PC-3 (cell line): ENCODE results near the gene AK8. TPM values are rescaled to one million over a fixed set of nuclear protein-coding genes. Genes with fewer than 3 reads are reported as not detected.

ENCODE experiments used
- ATAC-seq: fragments of 200-7000 bp; cut with Tn5 transposase; 2 replicates; pipeline ENCODE4 v1.9.1; 2020; ENCODE audit warnings: mild to moderate bottlenecking, moderate library complexity
- BruUV-seq: library from RNA; stranded (reverse); fragments of 400-500 nt; replicated peaks from 2 replicates; lab custom pipeline; 2021; lab: Mats Ljungman, UMichigan
- CTCF ChIA-PET: fragments of 300-600 bp; sonication (Branson Sonifier 250); formaldehyde crosslinking; loops from one replicate; lab custom pipeline; 2022; ENCODE audit warnings: antibody characterized with exemption; lab: Charles Lee
- POLR2A ChIA-PET: fragments of 300-600 bp; sonication (Branson Sonifier 250); formaldehyde crosslinking; loops from one replicate; lab custom pipeline; 2022; ENCODE audit warnings: antibody characterized with exemption; ENCODE audit not compliant: unreplicated experiment; lab: Charles Lee
- DNase-seq: peaks from one replicate; pipeline ENCODE4 v3.0.0-alpha.2; 2015
- H2AFZ ChIP-seq: fragments of 300-600 bp; sonication (generic); 2 replicates; pipeline ENCODE4 v1.6.0; 2016; ENCODE audit warnings: antibody characterized with exemption, low read length
- H3F3A ChIP-seq: fragments of 300-600 bp; sonication (generic); one replicate; pipeline ENCODE4 v1.6.0; 2017; ENCODE audit warnings: antibody characterized with exemption, low read length, control low read depth, mild to moderate bottlenecking; ENCODE audit not compliant: unreplicated experiment
- H3K27ac ChIP-seq: fragments of 300-600 bp; sonication (generic); 2 replicates; pipeline ENCODE4 v1.5.1; 2016; ENCODE audit warnings: mild to moderate bottlenecking, low read length
- H3K27me3 ChIP-seq: fragments of 300-600 bp; sonication (generic); 2 replicates; pipeline ENCODE4 v1.6.1; 2016; ENCODE audit warnings: low read length, mixed read lengths
- H3K36me3 ChIP-seq: fragments of 300-600 bp; sonication (generic); 2 replicates; pipeline ENCODE4 v1.6.1; 2016; ENCODE audit warnings: low read depth, mixed run types, low read length, mixed read lengths
- H3K4me1 ChIP-seq: fragments of 300-600 bp; sonication (generic); 2 replicates; pipeline ENCODE4 v1.5.1; 2016; ENCODE audit warnings: low read length; ENCODE audit not compliant: insufficient read depth
- H3K4me2 ChIP-seq: fragments of 300-600 bp; sonication (generic); 2 replicates; pipeline ENCODE4 v1.6.0; 2016; ENCODE audit warnings: low read length
- H3K4me3 ChIP-seq: fragments of 300-600 bp; sonication (generic); 2 replicates; pipeline ENCODE4 v1.5.1; 2016; ENCODE audit warnings: mild to moderate bottlenecking, low read length, mixed read lengths
- H3K79me2 ChIP-seq: fragments of 300-600 bp; sonication (generic); 2 replicates; pipeline ENCODE4 v1.6.1; 2017; ENCODE audit warnings: low read length, mixed read lengths
- H3K9ac ChIP-seq: fragments of 300-600 bp; sonication (generic); 2 replicates; pipeline ENCODE4 v1.6.0; 2016; ENCODE audit warnings: mild to moderate bottlenecking, low read length
- H3K9me2 ChIP-seq: fragments of 300-600 bp; sonication (generic); replicated peaks from 2 replicates; pipeline ENCODE4 v1.6.1; 2016; ENCODE audit warnings: mixed run types, low read length, mixed read lengths
- H3K9me3 ChIP-seq: fragments of 300-600 bp; sonication (generic); 2 replicates; pipeline ENCODE4 v1.6.1; 2016; ENCODE audit warnings: low read length, mixed read lengths
- H4K20me1 ChIP-seq: fragments of 300-600 bp; sonication (generic); 2 replicates; pipeline ENCODE4 v1.6.1; 2016; ENCODE audit warnings: low read length, mixed read lengths
- EZH2 ChIP-seq: fragments of 300-600 bp; sonication (generic); IDR thresholded peaks from one replicate; pipeline ENCODE4 v1.6.1; 2017; ENCODE audit warnings: antibody characterized with exemption, mild to moderate bottlenecking, low read length; ENCODE audit not compliant: unreplicated experiment
- EZH2phosphoT487 ChIP-seq: fragments of 300-600 bp; sonication (generic); IDR thresholded peaks from 2 replicates; pipeline ENCODE4 v1.6.1; 2018; ENCODE audit warnings: mild to moderate bottlenecking, antibody characterized with exemption, low read length, borderline replicate concordance
- intact Hi-C: fragments of 100-400 bp; cut with micrococcal nuclease; formaldehyde crosslinking; loops from 2 replicates; pipeline ENCODE4 v1.9.0; 2023
- total RNA-seq: library from RNA; depleted of rRNA; stranded (reverse); fragments of >200 nt; gene quantifications from 2 replicates; pipeline ENCODE4 v1.2.3, GENCODE V29; 2014
- TF ChIP-seq, protein P1 (sequence below): fragments of 300-600 bp; sonication (generic); conservative IDR thresholded peaks from 2 replicates; pipeline ENCODE4 v1.5.1; 2017; ENCODE audit warnings: antibody characterized with exemption, low read depth, mild to moderate bottlenecking, low read length

The AK8 gene
- total RNA-seq, 1 experiment from 2014 or later, result 0.55 TPM

DNA sequence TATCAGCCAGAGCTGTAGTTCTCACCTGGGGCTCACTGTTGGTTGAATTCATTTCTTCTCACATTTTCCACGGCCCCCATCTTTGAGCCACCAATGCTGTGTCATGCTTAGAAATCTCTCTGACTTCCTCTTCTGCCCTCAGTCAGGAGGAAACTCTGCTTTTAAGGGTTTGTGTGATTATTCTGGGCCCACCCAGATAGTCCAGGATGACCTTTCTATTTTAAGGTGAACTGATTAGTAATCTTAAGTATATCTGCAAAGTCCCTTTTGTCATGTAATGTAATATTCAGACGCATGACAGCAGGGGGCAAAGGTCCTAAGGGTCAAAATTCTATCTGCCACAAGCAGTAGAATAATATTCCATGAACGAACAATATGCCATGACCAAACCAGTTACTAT is 88.4 kb downstream of the AK8 start:
- Histone ChIP-seq H3K9me3 (no peaks in the 10 kb centered on the region), H3K9ac (no peak overlapping the region), H3K27me3 (peaks cover 6% of the 10 kb centered on the region; the same call in 1 of the 2 replicates), H3K36me3 (no peaks in the 10 kb centered on the region), H3K4me2 (no peak overlapping the region), H3K4me1 (no peaks in the 10 kb centered on the region), H2AFZ (no peak overlapping the region), H3F3A (no peaks in the 10 kb centered on the region), H3K27ac (no peak overlapping the region), H3K79me2 (no peaks in the 10 kb centered on the region), H4K20me1 (no peaks in the 10 kb centered on the region), H3K4me3 (no peak overlapping the region), H3K9me2 (no peaks in the 10 kb centered on the region)
- POLR2A ChIA-PET, result no interaction called here
- no TSS peak for BruUV-seq
- TF ChIP-seq EZH2phosphoT487, result no peak
- CTCF ChIA-PET, result no interaction called here
- intact Hi-C loops, result no loop called here
- ATAC-seq, result no peak
- no peak for DNase-seq

DNA sequence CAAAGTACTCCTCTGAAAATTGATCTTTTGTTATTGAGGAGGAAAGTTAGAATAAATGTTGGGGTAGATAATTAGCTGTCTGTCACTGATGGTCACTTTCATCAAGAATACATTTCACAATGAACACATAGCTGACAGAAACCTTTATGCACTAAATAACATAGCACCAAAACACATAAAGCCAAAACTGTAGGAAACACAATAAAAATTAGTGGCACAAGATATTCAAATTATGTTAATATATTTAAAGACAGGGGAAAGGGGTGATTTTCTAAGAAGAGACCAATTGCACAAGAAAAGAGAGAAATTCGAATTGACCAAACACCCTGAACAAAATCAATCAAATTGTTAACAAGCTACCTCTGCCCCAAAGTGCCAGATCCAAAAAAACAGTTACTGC is 89.7 kb downstream of the AK8 start:
- Histone ChIP-seq H3K27ac (no peak overlapping the region), H3K4me2 (no peak overlapping the region), H3K9me2 (no peaks in the 10 kb centered on the region), H4K20me1 (no peaks in the 10 kb centered on the region), H3K4me3 (no peak overlapping the region), H3K36me3 (no peaks in the 10 kb centered on the region), H3K9me3 (no peaks in the 10 kb centered on the region), H2AFZ (no peak overlapping the region), H3K9ac (no peak overlapping the region), H3K79me2 (no peaks in the 10 kb centered on the region), H3K27me3 (peaks cover 6% of the 10 kb centered on the region; the same call in 1 of the 2 replicates), H3F3A (no peaks in the 10 kb centered on the region), H3K4me1 (no peaks in the 10 kb centered on the region)
- no TSS peak for BruUV-seq
- TF ChIP-seq EZH2phosphoT487, result no peak
- TF ChIP-seq EZH2, result no peak
- TF ChIP-seq, protein P1, sequence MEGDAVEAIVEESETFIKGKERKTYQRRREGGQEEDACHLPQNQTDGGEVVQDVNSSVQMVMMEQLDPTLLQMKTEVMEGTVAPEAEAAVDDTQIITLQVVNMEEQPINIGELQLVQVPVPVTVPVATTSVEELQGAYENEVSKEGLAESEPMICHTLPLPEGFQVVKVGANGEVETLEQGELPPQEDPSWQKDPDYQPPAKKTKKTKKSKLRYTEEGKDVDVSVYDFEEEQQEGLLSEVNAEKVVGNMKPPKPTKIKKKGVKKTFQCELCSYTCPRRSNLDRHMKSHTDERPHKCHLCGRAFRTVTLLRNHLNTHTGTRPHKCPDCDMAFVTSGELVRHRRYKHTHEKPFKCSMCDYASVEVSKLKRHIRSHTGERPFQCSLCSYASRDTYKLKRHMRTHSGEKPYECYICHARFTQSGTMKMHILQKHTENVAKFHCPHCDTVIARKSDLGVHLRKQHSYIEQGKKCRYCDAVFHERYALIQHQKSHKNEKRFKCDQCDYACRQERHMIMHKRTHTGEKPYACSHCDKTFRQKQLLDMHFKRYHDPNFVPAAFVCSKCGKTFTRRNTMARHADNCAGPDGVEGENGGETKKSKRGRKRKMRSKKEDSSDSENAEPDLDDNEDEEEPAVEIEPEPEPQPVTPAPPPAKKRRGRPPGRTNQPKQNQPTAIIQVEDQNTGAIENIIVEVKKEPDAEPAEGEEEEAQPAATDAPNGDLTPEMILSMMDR, result no peak
- DNase-seq (no peak), ATAC-seq (no peak)
- POLR2A ChIA-PET, result no interaction called here
- intact Hi-C loops, result no loop called here
- CTCF ChIA-PET, result no interaction called here

DNA sequence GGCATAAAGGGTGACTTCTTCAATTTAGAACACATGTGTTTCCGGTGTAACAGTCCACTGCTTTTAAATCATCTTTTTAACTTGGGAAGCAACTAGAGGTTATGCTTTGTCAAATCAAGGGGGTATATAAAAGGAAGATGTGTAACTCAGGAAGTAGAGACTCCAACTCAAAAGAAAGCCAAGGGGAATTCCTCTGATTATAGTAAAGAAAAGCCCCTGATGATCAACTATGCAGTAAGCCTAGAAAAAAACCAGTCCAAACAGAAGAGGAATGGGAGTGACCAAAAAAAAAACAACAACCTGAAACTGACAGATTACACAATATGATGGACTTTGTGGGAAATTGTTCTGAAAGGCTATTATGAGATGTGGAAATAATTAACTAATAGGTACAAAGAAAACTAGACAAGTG is 90.3 kb downstream of the AK8 start:
- no peaks in the 10 kb centered on the region for H3K9me2 ChIP-seq
- no peak overlapping the region for H3K4me3 ChIP-seq
- no peaks in the 10 kb centered on the region for H3K36me3 ChIP-seq
- H3K27ac ChIP-seq, result no peak overlapping the region
- no TSS peak for BruUV-seq
- H3K79me2 ChIP-seq, result no peaks in the 10 kb centered on the region
- no peaks in the 10 kb centered on the region for H4K20me1 ChIP-seq
- intact Hi-C loops, result no loop called here
- H2AFZ ChIP-seq, result no peak overlapping the region
- no peak for ATAC-seq
- peaks cover 6% of the 10 kb centered on the region; the same call in 1 of the 2 replicates for H3K27me3 ChIP-seq
- H3K9me3 ChIP-seq, result no peaks in the 10 kb centered on the region
- no peak for DNase-seq
- ChIA-PET CTCF (no interaction called here), POLR2A (no interaction called here)
- no peaks in the 10 kb centered on the region for H3F3A ChIP-seq
- H3K9ac ChIP-seq, result no peak overlapping the region
- TF ChIP-seq, protein P1, result no peak
- no peak for TF ChIP-seq EZH2phosphoT487
- TF ChIP-seq EZH2, result no peak
- H3K4me2 ChIP-seq, result no peak overlapping the region
- H3K4me1 ChIP-seq, result no peaks in the 10 kb centered on the region
